Subcutaneous abdominal adipose tissue (tissue), 5 donors: Measurements from ENCODE around the gene SMARCC1.

Source experiments
- H3K27ac ChIP-seq: one replicate; pipeline ENCODE4 v1.7.0; 2013; ENCODE audit warnings: low read depth, mild to moderate bottlenecking, inconsistent platforms, low read length, moderate library complexity
- H3K27me3 ChIP-seq, 5 donors: one replicate each; pipeline ENCODE4 v1.7.0; 2013; ENCODE audit warnings: low read length in 5 of 5, inconsistent platforms in 1 of 5; ENCODE audit not compliant: control insufficient read depth in 5 of 5, insufficient read depth in 4 of 5
- H3K36me3 ChIP-seq, 5 donors: one replicate each; pipeline ENCODE4 v1.7.0; 2013; ENCODE audit warnings: low read length in 5 of 5; ENCODE audit not compliant: control insufficient read depth in 5 of 5, insufficient read depth in 5 of 5
- H3K4me1 ChIP-seq, 5 donors: one replicate each; pipeline ENCODE4 v1.7.0; 2013; ENCODE audit warnings: low read length in 5 of 5, mild to moderate bottlenecking in 3 of 5, moderate library complexity in 1 of 5; ENCODE audit not compliant: control insufficient read depth in 5 of 5, insufficient read depth in 5 of 5
- H3K4me3 ChIP-seq, 5 donors: one replicate each; pipeline ENCODE4 v1.7.0; 2013; ENCODE audit warnings: low read length in 5 of 5, low read depth in 1 of 5
- H3K9ac ChIP-seq, 5 donors: one replicate each; pipeline ENCODE4 v1.7.0; 2013; ENCODE audit warnings: low read length in 5 of 5, mild to moderate bottlenecking in 4 of 5, moderate library complexity in 3 of 5
- H3K9me3 ChIP-seq, 5 donors: one replicate each; pipeline ENCODE4 v1.7.0; 2013; ENCODE audit warnings: low read length in 5 of 5; ENCODE audit not compliant: control insufficient read depth in 5 of 5
- donor health status: healthy.
- donor health status: healthy.
- donor health status: healthy.
- donor health status: healthy.
- donor health status: healthy.

SMARCC1 gene

DNA sequence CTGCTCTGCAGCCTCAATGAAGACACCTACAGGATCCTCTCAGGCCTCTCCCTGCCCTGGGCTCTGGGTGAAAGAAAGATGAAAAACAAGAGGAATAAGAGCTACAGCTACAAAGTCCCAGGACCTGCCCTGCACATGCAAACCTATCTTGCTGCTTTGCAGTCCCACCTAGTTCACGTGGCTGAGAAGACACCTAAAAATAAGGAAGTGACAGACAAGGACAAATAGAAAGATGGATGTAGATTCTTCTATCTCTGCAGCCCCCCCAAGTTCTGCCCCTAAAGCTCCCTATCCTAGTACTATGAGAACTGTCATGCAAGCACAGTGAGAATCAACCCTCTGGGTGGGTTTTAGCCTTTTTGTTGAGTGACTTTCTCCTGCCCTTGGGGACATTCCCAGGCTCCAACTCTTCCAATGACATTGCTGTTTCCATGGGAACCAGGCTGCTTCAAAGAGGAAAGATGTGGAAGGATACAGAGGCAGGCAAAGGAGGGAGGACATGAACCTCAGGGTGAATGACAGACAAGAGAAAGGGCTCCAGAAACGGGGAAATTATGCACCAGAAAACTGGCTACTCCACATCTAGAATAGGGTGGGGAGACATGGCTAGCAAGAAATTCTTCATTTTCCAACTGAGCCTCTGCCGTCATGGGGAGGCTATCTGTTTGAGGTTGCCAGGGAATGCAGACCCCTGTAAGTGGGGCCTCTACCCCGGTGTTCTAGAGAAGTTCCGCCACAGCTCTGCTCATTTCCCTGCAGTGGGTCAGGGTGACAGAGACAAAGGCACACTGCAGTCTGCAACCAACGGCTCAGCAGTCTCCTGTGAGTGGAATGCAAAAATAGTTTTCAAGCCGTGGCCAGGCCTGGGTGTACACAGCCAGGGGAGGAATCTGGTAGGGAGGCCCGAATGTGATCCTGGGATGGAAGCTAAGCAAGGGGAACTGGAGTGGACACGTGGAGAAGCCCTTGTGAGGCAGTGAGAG lies 208.2 kb downstream of the SMARCC1 start:
- peaks cover 3 to 7% (median 6%) of the 10 kb centered on the region in 5 donors for H3K27me3 ChIP-seq
- H3K4me1 ChIP-seq = peaks cover 0 to 11% (median 5%) of the 10 kb centered on the region in 5 donors
- H3K9me3 ChIP-seq = no peaks in the 10 kb centered on the region
- H3K4me3 ChIP-seq = no peak overlapping the region
- no peak overlapping the region for H3K27ac ChIP-seq
- no peaks in the 10 kb centered on the region for H3K36me3 ChIP-seq
- H3K9ac ChIP-seq = no peak overlapping the region

DNA sequence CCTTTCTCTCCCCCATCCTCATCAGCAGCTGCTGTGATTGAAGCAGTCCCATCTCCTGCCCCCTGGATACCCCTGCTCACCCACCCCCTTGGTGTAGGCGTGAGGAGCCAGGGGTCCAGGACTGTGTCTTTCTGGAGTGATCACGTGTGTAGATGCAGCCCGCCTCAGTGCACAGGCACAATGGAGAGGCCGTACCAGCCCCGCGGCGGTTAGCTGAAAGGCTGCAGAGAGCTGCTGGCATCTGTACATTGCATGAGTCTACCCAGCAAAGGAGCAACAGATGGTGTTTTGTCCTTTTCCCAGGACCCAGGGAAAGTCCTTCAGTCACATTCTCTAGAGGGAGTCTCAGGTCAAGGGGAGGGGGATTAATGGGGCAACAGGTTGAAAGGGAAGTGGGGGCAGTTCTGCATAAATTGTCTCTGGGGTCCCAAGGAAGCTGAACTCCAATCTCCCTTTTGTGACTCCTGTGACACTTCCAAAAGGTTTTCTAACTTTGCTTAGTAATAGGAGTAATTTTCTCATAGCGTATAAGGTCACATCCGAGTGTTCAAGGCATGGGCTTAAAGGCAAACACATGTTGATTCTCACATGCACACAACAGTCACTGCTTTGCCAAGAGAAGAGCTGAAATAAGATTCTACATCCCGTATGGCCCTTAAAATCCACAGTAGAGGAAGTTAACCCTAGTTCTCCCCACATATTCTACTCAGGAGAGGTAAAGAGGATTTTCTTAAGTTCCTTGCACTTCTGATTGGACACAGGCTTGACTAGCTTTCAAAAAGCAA lies 210.1 kb downstream of the SMARCC1 start:
- no peak overlapping the region for H3K27ac ChIP-seq
- H3K4me3 ChIP-seq = no peak overlapping the region
- H3K9me3 ChIP-seq = no peaks in the 10 kb centered on the region
- no peaks in the 10 kb centered on the region for H3K36me3 ChIP-seq
- no peak overlapping the region for H3K9ac ChIP-seq
- H3K27me3 ChIP-seq = peaks cover 0 to 7% (median 3%) of the 10 kb centered on the region in 5 donors
- no peaks in the 10 kb centered on the region for H3K4me1 ChIP-seq

DNA sequence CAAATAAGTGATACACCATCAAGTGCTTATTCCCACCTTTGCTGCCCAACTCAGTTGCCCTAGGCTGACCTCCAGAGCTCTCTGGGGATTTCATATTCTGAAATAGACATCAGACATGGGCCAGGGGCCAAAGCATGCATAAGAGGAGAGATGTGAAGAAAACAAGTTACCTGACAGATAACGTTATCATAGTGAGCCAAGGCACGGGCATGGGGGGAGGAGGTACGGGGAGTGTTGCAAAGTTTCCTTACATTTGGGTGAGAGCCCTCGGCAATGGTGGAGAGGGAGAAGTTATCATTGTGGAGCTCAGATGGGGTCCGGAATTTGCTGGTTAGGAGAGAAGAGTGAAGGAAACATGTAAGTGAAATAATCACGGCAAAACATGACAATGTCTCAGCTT lies 212.8 kb downstream of the SMARCC1 start:
- H3K4me1 ChIP-seq = no peaks in the 10 kb centered on the region
- no peaks in the 10 kb centered on the region for H3K36me3 ChIP-seq
- H3K9ac ChIP-seq = no peak overlapping the region
- H3K9me3 ChIP-seq = no peaks in the 10 kb centered on the region
- no peak overlapping the region for H3K4me3 ChIP-seq
- H3K27me3 ChIP-seq = peaks cover 0 to 7% (median 3%) of the 10 kb centered on the region in 5 donors
- H3K27ac ChIP-seq = no peak overlapping the region

- peaks cover 0 to 3% (median 0%) of the 10 kb centered on the region in 5 donors for H3K27me3 ChIP-seq
- no peak overlapping the region for H3K4me3 ChIP-seq
- H3K9me3 ChIP-seq = no peaks in the 10 kb centered on the region
- no peaks in the 10 kb centered on the region for H3K4me1 ChIP-seq
- no peaks in the 10 kb centered on the region for H3K36me3 ChIP-seq
- no peak overlapping the region for H3K27ac ChIP-seq
- no peak overlapping the region for H3K9ac ChIP-seq
Observed at GRCh38 chr3:47567149-47567548, 214.5 kb downstream of the SMARCC1 start.

GRCh38 chr3:47566667-47567066 lies 215.0 kb downstream of the SMARCC1 start:
- Histone ChIP-seq H3K27ac (no peak overlapping the region), H3K36me3 (no peaks in the 10 kb centered on the region), H3K4me3 (no peak overlapping the region), H3K9me3 (no peaks in the 10 kb centered on the region), H3K27me3 (peaks cover 0 to 3% (median 0%) of the 10 kb centered on the region in 5 donors), H3K9ac (no peak overlapping the region), H3K4me1 (no peaks in the 10 kb centered on the region)

DNA sequence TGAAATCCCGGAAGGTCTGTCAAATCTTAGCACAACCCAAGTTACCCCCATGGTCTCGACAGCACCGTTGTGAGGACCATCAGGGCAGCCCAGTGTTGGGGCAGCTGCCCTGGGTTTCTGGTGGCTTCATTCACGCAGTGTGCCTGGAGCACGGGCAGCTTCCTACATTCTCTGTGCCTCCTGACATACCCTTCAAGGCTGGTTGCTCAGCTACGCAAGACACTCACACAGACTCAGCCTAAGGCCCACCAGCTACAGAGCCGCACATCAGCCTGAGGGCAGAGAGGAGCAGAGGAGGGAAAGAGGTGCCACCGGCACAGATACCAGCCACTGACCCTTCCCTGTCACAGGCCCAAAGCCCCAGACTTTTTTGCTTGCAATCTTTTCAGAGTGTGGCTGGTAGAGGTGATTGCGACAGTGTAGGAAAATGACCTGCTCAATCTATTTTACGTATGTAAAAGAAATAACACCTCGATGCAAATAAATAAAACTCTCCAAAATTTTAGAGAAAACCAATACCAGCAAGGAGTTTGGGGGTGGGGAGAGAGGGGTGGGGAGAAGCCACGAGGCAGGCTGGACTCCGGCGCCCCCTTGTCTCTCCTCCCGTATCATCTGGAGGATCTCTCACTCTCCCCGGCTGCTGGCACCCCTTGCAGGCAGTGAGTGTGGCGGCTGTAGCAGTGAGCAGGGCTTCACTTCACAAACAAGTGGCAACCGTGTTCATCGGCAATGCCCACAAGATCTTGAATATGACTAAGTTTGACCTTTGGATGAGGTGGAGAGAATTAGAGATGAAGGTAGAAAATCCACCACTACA lies 215.8 kb downstream of the SMARCC1 start:
- Histone ChIP-seq H3K27ac (no peak overlapping the region), H3K4me1 (no peaks in the 10 kb centered on the region), H3K9me3 (no peaks in the 10 kb centered on the region), H3K36me3 (no peaks in the 10 kb centered on the region), H3K9ac (no peak overlapping the region), H3K4me3 (no peak overlapping the region), H3K27me3 (no peaks in the 10 kb centered on the region)

- no peak overlapping the region for H3K4me3 ChIP-seq
- peaks cover 3 to 7% (median 5%) of the 10 kb centered on the region in 5 donors for H3K9me3 ChIP-seq
- no peaks in the 10 kb centered on the region for H3K4me1 ChIP-seq
- H3K9ac ChIP-seq = no peak overlapping the region
- no peaks in the 10 kb centered on the region for H3K36me3 ChIP-seq
- no peak overlapping the region for H3K27ac ChIP-seq
- H3K27me3 ChIP-seq = peaks cover 0 to 2% (median 0%) of the 10 kb centered on the region in 5 donors
Observed at GRCh38 chr3:47556351-47556750, 225.3 kb downstream of the SMARCC1 start.

DNA sequence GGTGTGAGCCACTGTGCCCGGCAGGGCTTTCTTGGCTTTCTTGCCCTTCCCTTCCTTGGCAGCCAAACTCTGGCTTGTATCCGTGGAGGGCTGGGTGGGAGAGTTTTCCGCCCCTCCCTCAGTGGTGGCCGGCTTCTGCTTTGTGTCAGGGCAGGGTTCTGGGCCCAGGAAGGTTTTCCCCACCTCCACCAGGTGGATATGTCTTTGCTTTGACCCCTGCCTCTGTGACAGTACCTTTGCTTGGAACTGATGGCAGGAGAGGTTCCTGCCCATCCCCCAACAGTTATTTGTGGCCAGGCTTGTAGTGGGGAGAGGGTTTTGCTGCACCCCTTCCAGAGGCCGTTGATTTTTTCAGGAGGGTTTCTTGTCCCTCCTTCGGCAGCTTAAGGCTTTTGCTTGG lies 227.4 kb downstream of the SMARCC1 start:
- Histone ChIP-seq H3K36me3 (no peaks in the 10 kb centered on the region), H3K27ac (no peak overlapping the region), H3K4me3 (no peak overlapping the region), H3K9ac (no peak overlapping the region), H3K9me3 (peaks cover 3 to 7% (median 5%) of the 10 kb centered on the region in 5 donors), H3K4me1 (no peaks in the 10 kb centered on the region), H3K27me3 (peaks cover 0 to 2% (median 0%) of the 10 kb centered on the region in 5 donors)

- H3K4me3 ChIP-seq = no peak overlapping the region
- H3K9ac ChIP-seq = no peak overlapping the region
Observed at GRCh38 chr3:47553407-47553806, 228.3 kb downstream of the SMARCC1 start.

More at GRCh38 chr3:47553407-47553806, 228.3 kb downstream of the SMARCC1 start:
- Histone ChIP-seq H3K9me3 (peaks cover 3 to 7% (median 5%) of the 10 kb centered on the region in 5 donors), H3K27me3 (peaks cover 0 to 2% (median 0%) of the 10 kb centered on the region in 5 donors), H3K27ac (no peak overlapping the region), H3K4me1 (no peaks in the 10 kb centered on the region), H3K36me3 (no peaks in the 10 kb centered on the region)
